Karpas-422 (cell line): ENCODE results near the gene HES7. TPM values are rescaled to one million over a fixed set of nuclear protein-coding genes. Genes with fewer than 3 reads are reported as not detected.
A peak's percentile ranks its signal among the peaks of the same experiment; 100 is the strongest.
"Not testable (repeated sequence)": the region's sequence is repeated elsewhere in the genome, so short reads cannot be mapped to it uniquely, and the experiment has no call there.

Experiments
- DNase-seq: peaks from one replicate; pipeline ENCODE4 v3.0.0-alpha.2; 2015
- H2AFZ ChIP-seq: fragments of 200-600 bp; sonication (generic); 2 replicates; pipeline ENCODE4 v1.6.1; 2014; ENCODE audit warnings: antibody characterized with exemption, low read length, mixed read lengths
- H3K27ac ChIP-seq: fragments of 200-600 bp; sonication (generic); 2 replicates; pipeline ENCODE4 v1.5.1; 2014; ENCODE audit warnings: mild to moderate bottlenecking, low read length, moderate library complexity
- H3K27me3 ChIP-seq: fragments of 200-600 bp; sonication (generic); 2 replicates; pipeline ENCODE4 v1.6.1; 2014; ENCODE audit warnings: low read length, mixed read lengths
- H3K36me3 ChIP-seq: fragments of 200-600 bp; sonication (generic); 2 replicates; pipeline ENCODE4 v1.6.1; 2014; ENCODE audit warnings: low read length, mixed read lengths; ENCODE audit not compliant: insufficient read depth
- H3K4me1 ChIP-seq: fragments of 200-600 bp; sonication (generic); 2 replicates; pipeline ENCODE4 v1.6.1; 2014; ENCODE audit warnings: mild to moderate bottlenecking, low read length, mixed read lengths
- H3K4me2 ChIP-seq: fragments of 200-600 bp; sonication (generic); 2 replicates; pipeline ENCODE4 v1.6.1; 2014; ENCODE audit warnings: low read length, low read depth, mild to moderate bottlenecking; ENCODE audit not compliant: poor library complexity, severe bottlenecking
- H3K4me3 ChIP-seq: fragments of 200-600 bp; sonication (generic); 2 replicates; pipeline ENCODE4 v1.5.1; 2014; ENCODE audit warnings: mild to moderate bottlenecking, antibody characterized with exemption, low read length, mixed read lengths
- H3K79me2 ChIP-seq: fragments of 200-600 bp; sonication (generic); 2 replicates; pipeline ENCODE4 v1.6.1; 2014; ENCODE audit warnings: mild to moderate bottlenecking, low read length, mixed read lengths
- H3K9ac ChIP-seq: fragments of 200-600 bp; sonication (generic); 2 replicates; pipeline ENCODE4 v1.6.0; 2014; ENCODE audit warnings: low read length
- H3K9me2 ChIP-seq: fragments of 200-600 bp; sonication (generic), shearing (Covaris generic); replicated peaks from 2 replicates; pipeline ENCODE4 v1.6.0; 2014; ENCODE audit warnings: mild to moderate bottlenecking, low read length, moderate library complexity; ENCODE audit not compliant: insufficient read depth
- H3K9me3 ChIP-seq: fragments of 300-700, 200-600 bp; sonication (generic); 2 replicates; pipeline ENCODE4 v1.6.1; 2014; ENCODE audit warnings: low read length, mixed read lengths
- H4K20me1 ChIP-seq: fragments of 200-600 bp; sonication (generic); 2 replicates; pipeline ENCODE4 v1.6.1; 2014; ENCODE audit warnings: mild to moderate bottlenecking, antibody characterized with exemption, low read length, low read depth; ENCODE audit not compliant: insufficient read depth
- total RNA-seq: library from RNA; depleted of rRNA; stranded (reverse); fragments of >200 nt; shearing (Covaris generic); gene quantifications from 2 replicates; pipeline ENCODE4 v1.2.3, GENCODE V29; 2014; ENCODE audit warnings: low replicate concordance; rRNA removed

HES7 gene
- 0.37 and 2.1 TPM in 2 replicates for total RNA-seq

DNA sequence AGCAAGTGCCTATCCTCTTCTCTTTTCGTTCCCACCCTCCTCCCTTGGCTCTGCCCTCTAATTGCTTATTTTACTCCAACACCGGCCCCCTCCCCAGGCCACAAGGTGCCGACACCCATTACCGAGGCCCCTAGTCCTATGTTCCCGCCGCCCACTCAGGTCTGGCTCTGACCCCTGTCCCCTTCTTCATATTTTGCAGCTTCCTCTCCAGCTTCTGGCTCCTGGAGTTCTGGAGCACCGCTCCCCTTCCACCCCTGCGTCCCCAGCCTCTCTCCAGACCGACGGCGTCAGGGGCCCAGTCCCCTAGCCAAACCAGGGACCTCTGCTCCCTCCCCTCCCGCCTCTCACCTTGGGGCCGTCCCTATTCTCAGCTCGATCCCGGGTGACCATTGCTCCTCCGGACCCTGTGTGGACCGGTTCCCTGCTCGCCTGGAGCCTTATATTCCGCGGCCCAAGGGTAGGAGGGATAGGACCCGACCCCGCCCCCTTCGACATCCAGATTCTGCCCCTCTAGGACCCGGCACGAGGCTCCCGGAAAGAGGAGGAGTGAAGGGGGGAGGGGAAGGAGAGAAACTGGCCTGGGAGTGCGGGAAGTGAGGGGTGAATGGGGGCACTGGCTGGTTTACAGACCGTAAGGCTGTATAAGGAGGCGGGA is at the start of gene HES7:
Gene HES7 (minus strand): TSS at position 412 of the 655 bp plus-strand sequence. CDS start 22 bp downstream, at position 390.
- H2AFZ ChIP-seq, result peak within 1 kb of the TSS; percentile 63; the same call in 1 of the 2 replicates

DNA sequence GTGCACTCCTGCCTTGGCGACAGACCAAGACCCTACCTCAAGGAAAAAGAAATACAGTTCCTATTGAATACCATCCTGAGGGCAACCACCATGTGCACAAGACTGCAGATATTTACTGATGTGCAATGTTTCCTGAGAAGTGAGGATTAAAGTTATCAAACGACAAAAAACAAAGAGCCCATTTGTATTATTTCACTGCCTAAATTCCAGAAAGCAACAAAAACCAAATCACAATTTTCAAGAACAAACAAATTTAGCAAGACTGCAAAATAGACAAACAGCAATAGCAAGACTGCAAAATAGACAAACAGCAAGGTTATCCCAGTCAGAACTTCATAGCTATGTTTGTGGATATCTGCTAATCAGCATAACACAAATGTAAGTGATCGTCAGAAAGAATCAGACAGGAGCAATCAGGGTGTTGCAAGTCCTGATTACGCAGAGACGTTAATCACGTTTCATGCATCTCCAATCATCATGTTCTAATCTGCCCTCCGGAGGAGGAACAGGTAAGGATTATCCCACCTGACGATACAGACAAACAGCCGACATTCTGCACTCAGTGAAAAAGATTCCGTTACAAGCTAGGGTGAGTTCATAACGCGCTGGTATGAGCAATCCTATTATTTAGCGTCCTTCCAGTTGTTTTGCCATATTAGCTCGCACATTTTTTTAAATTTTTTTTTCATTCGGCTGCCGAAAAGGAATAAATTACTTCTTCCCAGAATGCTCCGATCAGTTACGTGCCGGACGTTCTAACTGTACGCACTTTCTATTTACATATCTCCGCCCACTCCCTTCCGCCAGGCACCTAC is 49.4 kb upstream of the HES7 start:
- H3K36me3 ChIP-seq, result no peaks in the 10 kb centered on the region
- DNase-seq, result peak; percentile 96
- no peak overlapping the region for H2AFZ ChIP-seq
- no peaks in the 10 kb centered on the region for H3K9me3 ChIP-seq
- peaks cover 11% of the 10 kb centered on the region for H3K79me2 ChIP-seq
- H3K27ac ChIP-seq, result peak overlapping the region; percentile 88
- H3K4me1 ChIP-seq, result peaks cover 37% of the 10 kb centered on the region
- no peaks in the 10 kb centered on the region for H3K27me3 ChIP-seq
- peak overlapping the region; percentile 92 for H3K4me2 ChIP-seq
- H4K20me1 ChIP-seq, result no peaks in the 10 kb centered on the region
- no peaks in the 10 kb centered on the region for H3K9me2 ChIP-seq
- peak overlapping the region; percentile 99 for H3K4me3 ChIP-seq
- H3K9ac ChIP-seq, result peak overlapping the region; percentile 71

More for the DNA sequence above, at the start of gene HES7:
- H3K9me3 ChIP-seq, result no peaks in the 10 kb centered on the region
- H3K36me3 ChIP-seq, result no peaks in the 10 kb centered on the region
- H3K27ac ChIP-seq, result no peak within 1 kb of the TSS
- H3K4me1 ChIP-seq, result peaks cover 76% of the 10 kb centered on the region
- no peak for DNase-seq
- H3K4me2 ChIP-seq, result peak within 1 kb of the TSS; percentile 100
- H3K9ac ChIP-seq, result peak within 1 kb of the TSS; percentile 91
- peak within 1 kb of the TSS; percentile 92 for H3K4me3 ChIP-seq
- H3K27me3 ChIP-seq, result no peaks in the 10 kb centered on the region
- no peaks in the 10 kb centered on the region for H4K20me1 ChIP-seq
- H3K79me2 ChIP-seq, result no peaks in the 10 kb centered on the region
- no peaks in the 10 kb centered on the region for H3K9me2 ChIP-seq

DNA sequence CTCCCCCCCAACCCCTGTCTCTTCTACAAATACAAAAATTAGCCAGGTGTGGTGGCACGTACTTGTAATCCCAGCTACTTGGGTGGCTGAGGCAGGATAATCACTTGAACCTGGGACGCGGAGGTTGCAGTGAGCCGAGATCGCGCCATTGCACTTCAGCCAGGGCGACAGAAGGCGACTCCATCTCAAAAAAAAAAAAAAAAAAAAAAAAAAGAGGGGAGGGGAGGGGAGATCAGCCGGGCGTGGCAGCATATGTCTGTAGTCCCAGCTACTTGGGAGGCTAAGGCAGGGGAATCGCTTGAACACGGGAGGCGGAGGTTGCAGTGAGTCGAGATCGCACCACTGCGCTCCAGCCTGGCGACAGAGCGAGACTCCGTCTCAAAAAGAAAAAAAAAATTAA is 46.3 kb upstream of the HES7 start:
- not testable (repeated sequence) for H3K4me3 ChIP-seq, H2AFZ ChIP-seq, H3K9me2 ChIP-seq, H3K4me2 ChIP-seq, H4K20me1 ChIP-seq, H3K36me3 ChIP-seq, DNase-seq, H3K79me2 ChIP-seq, H3K27me3 ChIP-seq, H3K9me3 ChIP-seq, H3K9ac ChIP-seq, H3K27ac ChIP-seq
- H3K4me1 ChIP-seq, result peaks cover 24% of the 10 kb centered on the region

DNA sequence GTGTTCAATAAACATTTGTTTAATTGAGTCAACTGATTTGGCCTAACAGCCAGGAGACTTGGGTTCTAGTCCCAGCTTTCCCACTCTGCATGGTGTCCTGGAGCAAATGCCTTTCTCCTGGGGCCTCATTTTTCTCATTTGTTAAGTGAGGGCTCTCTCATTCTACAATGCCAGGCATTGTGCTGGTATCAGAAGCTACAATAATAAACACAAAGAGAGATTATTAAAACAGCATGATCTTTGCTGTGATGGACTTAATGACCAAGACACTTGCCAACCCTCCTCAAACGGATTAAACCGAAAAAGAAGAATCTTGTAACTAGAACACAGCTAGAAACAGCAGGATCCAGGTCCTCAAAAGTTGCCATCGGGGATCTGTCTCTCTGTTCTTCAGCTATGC is 43.6 kb upstream of the HES7 start:
- Histone ChIP-seq H3K36me3 (no peaks in the 10 kb centered on the region), H3K79me2 (peaks cover 5% of the 10 kb centered on the region), H3K9me2 (no peaks in the 10 kb centered on the region), H3K9ac (no peak overlapping the region), H3K4me3 (no peak overlapping the region), H3K9me3 (no peaks in the 10 kb centered on the region), H3K27ac (no peak overlapping the region), H3K4me2 (no peak overlapping the region), H3K27me3 (no peaks in the 10 kb centered on the region), H2AFZ (no peak overlapping the region), H4K20me1 (no peaks in the 10 kb centered on the region), H3K4me1 (peaks cover 26% of the 10 kb centered on the region)
- no peak for DNase-seq

DNA sequence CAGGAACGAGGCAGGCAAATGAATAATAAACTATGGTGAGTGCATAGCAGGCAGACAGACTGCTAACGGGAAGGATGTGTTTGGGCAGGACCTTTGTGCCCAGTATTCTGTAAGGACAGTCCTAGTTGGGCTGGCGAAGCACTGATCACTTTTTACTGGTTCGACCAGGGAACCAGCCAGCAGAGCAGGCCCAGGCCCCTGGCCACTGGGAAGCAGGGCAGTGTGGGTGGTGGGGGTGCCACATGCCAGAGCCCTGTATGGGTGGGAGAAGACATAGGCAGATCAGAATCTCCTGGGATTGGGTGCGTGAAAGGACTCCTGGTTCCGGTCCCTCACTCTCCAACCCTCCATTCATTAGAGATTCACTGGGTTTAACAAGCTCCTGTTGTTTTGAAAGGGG is 42.8 kb upstream of the HES7 start:
- Histone ChIP-seq H3K9ac (no peak overlapping the region), H3K27me3 (no peaks in the 10 kb centered on the region), H3K9me2 (no peaks in the 10 kb centered on the region), H3K9me3 (no peaks in the 10 kb centered on the region), H3K36me3 (no peaks in the 10 kb centered on the region), H3K27ac (no peak overlapping the region), H4K20me1 (peaks cover 6% of the 10 kb centered on the region), H3K4me3 (no peak overlapping the region), H2AFZ (no peak overlapping the region), H3K4me2 (no peak overlapping the region), H3K79me2 (peaks cover 13% of the 10 kb centered on the region), H3K4me1 (peaks cover 26% of the 10 kb centered on the region)
- no peak for DNase-seq

DNA sequence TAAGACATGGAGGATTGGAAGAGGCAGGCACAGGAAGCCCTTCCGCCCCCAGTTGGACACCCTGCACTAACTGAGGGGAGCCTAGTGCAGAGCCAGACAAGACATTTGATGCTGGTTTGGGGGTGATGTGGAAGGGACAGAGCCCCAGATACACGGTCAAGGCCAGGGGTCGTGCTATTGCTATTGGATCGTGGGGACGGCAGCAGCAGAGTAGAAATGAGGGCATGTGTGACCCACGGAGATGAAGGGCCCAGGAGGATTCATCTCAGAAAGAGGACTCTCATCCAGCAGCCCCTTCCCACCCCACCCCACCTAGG is 40.9 kb upstream of the HES7 start:
- H4K20me1 ChIP-seq, result peaks cover 12% of the 10 kb centered on the region
- H3K79me2 ChIP-seq, result peaks cover 23% of the 10 kb centered on the region
- peak overlapping the region; percentile 86; the same call in 1 of the 2 replicates for H3K4me3 ChIP-seq
- H3K9ac ChIP-seq, result peak overlapping the region; percentile 96
- no peaks in the 10 kb centered on the region for H3K9me2 ChIP-seq
- peak overlapping the region; percentile 81 for H3K27ac ChIP-seq
- no peak for DNase-seq
- H3K27me3 ChIP-seq, result no peaks in the 10 kb centered on the region
- peaks cover 6% of the 10 kb centered on the region; the same call in 1 of the 2 replicates for H3K36me3 ChIP-seq
- H3K4me2 ChIP-seq, result peak overlapping the region; percentile 88
- H3K9me3 ChIP-seq, result no peaks in the 10 kb centered on the region
- peaks cover 43% of the 10 kb centered on the region for H3K4me1 ChIP-seq
- peak overlapping the region; percentile 94; the same call in 1 of the 2 replicates for H2AFZ ChIP-seq

DNA sequence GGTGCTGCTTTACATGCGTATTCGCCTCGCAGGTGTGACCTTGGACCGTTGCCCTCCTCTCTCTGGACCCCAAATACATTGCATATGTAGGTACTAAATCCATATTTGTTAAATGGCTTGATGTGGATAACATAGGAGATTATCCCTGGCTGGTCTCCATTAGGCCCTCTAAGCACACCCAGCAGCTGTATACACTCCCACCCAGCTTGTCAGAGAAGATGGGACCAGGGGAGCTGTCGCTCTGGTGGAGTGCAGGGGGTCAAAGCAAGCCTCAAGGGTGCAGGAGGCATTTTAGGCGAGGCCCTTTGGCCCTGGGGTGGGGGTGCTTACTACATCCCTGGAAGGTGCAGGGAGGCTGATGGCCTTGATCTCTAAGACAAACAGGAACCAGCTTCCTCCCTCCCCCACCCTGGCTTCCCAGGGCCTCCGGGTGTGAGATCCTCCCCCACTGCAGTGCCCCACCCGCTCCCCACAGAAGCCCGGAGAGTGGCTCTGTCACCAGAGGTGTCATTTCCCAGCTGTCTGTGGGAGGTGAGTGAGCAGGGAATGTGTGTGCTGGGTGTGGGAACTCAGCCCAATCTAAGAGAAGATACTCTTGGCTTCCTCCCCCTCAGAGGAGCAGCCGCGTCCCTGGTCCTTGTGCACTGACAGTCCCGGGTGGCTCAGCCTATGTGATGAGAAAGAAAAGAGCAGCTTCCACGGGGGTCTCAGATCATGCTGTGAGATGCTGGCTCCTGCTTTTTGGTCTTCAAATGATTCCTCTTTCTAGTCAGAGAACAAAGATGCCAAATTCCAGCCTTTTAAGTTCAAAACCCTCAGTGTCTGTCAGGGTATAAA is 40.3 kb upstream of the HES7 start:
- Histone ChIP-seq H3K9me2 (no peaks in the 10 kb centered on the region), H3K79me2 (peaks cover 27% of the 10 kb centered on the region), H3K36me3 (peaks cover 11% of the 10 kb centered on the region; the same call in 1 of the 2 replicates), H3K27ac (peak overlapping the region; percentile 81), H4K20me1 (peaks cover 12% of the 10 kb centered on the region), H3K27me3 (no peaks in the 10 kb centered on the region), H3K4me3 (peak overlapping the region; percentile 86), H3K9ac (peak overlapping the region; percentile 96), H3K4me2 (peak overlapping the region; percentile 88), H2AFZ (peak overlapping the region; percentile 94; the same call in 1 of the 2 replicates), H3K4me1 (peaks cover 49% of the 10 kb centered on the region), H3K9me3 (no peaks in the 10 kb centered on the region)
- DNase-seq, result peak; percentile 86
